HUES6 (cell line): ENCODE data around the gene AUP1.

ENCODE experiments used
- H3K27ac ChIP-seq: 2 replicates; pipeline ENCODE4 v1.7.0; 2013; ENCODE audit warnings: low read depth, mild to moderate bottlenecking, low read length, inconsistent platforms
- H3K27me3 ChIP-seq: 2 replicates; pipeline ENCODE4 v1.6.1; 2013; ENCODE audit warnings: low read length; ENCODE audit not compliant: control insufficient read depth, insufficient read depth
- H3K36me3 ChIP-seq: 2 replicates; pipeline ENCODE4 v1.6.1; 2013; ENCODE audit warnings: low read length; ENCODE audit not compliant: control insufficient read depth, insufficient read depth
- H3K4me1 ChIP-seq: 2 replicates; pipeline ENCODE4 v1.6.1; 2013; ENCODE audit warnings: low read length; ENCODE audit not compliant: control insufficient read depth, insufficient read depth
- H3K4me3 ChIP-seq: 2 replicates; pipeline ENCODE4 v1.5.1; 2013; ENCODE audit warnings: low read depth, low read length
- H3K9ac ChIP-seq: one replicate; pipeline ENCODE4 v1.6.1; 2013; ENCODE audit warnings: mild to moderate bottlenecking, low read length
- H3K9me3 ChIP-seq: 2 replicates; pipeline ENCODE4 v1.6.1; 2013; ENCODE audit warnings: low read depth, low read length; ENCODE audit not compliant: control insufficient read depth, insufficient read depth

Gene AUP1

DNA sequence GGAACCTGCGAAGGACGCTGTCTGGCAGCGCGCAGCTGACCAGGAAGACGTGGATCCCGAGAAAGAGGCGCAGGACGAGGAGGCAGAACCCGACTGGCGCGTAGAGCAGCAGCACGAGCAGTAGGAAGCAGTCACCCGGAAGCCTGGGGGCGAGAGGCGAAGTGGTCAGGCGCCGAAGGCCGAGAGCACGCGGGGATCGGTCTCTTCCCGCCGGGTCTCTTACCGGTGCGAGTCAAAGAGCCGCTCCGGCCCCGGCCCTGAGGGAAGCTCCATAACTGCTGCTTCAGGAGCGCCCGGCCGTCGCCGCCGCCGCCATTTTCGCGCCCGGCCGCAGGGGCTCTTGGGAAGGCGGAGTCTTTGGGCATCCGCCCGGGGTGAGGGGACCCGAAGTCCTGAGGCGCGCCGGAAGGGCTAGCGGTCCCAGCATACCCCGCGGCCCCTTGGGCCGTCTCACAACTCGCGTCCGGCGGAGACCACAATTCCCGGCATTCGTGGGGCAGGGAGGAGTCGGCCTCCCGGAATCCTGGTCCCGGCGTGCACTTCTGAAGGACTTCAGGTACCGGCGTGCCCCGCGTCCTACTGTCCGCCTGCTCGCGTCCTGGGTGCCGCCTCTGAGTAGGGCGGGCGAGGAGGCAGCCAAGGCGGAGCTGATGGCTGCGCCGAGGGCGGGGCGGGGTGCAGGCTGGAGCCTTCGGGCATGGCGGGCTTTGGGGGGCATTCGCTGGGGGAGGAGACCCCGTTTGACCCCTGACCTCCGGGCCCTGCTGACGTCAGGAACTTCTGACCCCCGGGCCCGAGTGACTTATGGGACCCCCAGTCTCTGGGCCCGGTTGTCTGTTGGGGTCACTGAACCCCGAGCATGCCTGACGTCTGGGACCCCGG lies at the start of gene AUP1, which contains the start of gene HTRA2:
AUP1 (minus strand) TSS at position 350 of the 882 bp plus-strand sequence; CDS start at position 273, 77 bp downstream.
HTRA2 (plus strand) TSS at position 577 of the 882 bp plus-strand sequence; CDS start at position 651, 74 bp downstream.
- H3K36me3 ChIP-seq = peaks cover 57% of the 10 kb centered on the region
- peak within 1 kb of the TSS; percentile 99 for H3K4me3 ChIP-seq
- no peaks in the 10 kb centered on the region for H3K27me3 ChIP-seq

DNA sequence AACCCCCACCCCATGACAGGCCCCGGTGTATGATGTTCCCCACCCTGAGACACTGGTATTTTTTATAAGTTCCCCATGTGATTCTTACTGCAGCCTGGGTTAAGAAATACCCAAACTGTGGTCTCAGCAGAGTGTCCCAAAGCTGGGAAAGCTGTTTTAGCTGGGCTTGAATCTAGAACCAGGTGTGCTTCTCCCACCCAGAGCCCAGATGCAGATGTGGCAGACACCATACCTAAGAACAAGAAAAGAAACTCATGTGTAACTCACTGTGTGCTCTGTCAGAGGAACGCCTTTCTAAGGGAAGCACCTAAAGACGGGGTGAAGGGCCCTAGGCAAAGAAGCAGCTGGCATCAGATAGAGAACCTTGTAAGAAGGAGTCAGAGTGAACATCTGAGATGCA lies 48.9 kb upstream of the AUP1 start:
- H3K4me1 ChIP-seq = peaks cover 7% of the 10 kb centered on the region; the same call in 1 of the 2 replicates
- no peaks in the 10 kb centered on the region for H3K36me3 ChIP-seq
- no peak overlapping the region for H3K9ac ChIP-seq
- no peak overlapping the region for H3K27ac ChIP-seq
- no peaks in the 10 kb centered on the region; the same call in 1 of the 2 replicates for H3K27me3 ChIP-seq
- no peak overlapping the region for H3K4me3 ChIP-seq
- no peaks in the 10 kb centered on the region for H3K9me3 ChIP-seq

More for the DNA sequence above, at the start of gene AUP1, which contains the start of gene HTRA2:
- Histone ChIP-seq H3K9ac (peak within 1 kb of the TSS; percentile 97), H3K27ac (peak within 1 kb of the TSS; percentile 90), H3K4me1 (peaks cover 12% of the 10 kb centered on the region), H3K9me3 (no peaks in the 10 kb centered on the region)

DNA sequence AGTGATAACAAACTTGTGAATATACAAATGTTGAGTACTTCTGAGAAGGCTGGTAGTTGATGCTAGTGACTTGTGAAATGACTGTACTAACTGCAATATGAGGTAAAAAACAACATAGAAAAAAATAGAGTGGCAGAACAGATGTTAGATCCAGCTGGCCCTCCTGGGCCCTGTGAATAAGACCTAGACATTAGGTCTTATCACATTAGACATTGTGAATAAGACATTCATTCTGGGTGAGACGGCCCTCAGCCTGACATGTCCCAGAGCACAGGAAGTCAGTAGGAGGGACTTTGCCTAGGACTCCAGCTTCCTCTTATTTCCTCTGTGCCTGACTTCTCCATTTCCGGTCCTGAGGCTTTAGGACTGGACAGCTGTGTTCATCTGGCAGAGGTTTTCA lies 47.9 kb upstream of the AUP1 start:
- Histone ChIP-seq H3K27ac (no peak overlapping the region), H3K4me1 (peaks cover 4% of the 10 kb centered on the region; the same call in 1 of the 2 replicates), H3K27me3 (no peaks in the 10 kb centered on the region; the same call in 1 of the 2 replicates), H3K9me3 (no peaks in the 10 kb centered on the region), H3K4me3 (no peak overlapping the region), H3K9ac (no peak overlapping the region), H3K36me3 (no peaks in the 10 kb centered on the region)

- Histone ChIP-seq H3K9ac (no peak overlapping the region), H3K27me3 (no peaks in the 10 kb centered on the region; the same call in 1 of the 2 replicates), H3K9me3 (no peaks in the 10 kb centered on the region), H3K4me1 (peaks cover 4% of the 10 kb centered on the region; the same call in 1 of the 2 replicates), H3K4me3 (no peak overlapping the region), H3K36me3 (no peaks in the 10 kb centered on the region), H3K27ac (no peak overlapping the region)
Measured at GRCh38 chr2:74576863-74577229, 47.3 kb upstream of the AUP1 start.

DNA sequence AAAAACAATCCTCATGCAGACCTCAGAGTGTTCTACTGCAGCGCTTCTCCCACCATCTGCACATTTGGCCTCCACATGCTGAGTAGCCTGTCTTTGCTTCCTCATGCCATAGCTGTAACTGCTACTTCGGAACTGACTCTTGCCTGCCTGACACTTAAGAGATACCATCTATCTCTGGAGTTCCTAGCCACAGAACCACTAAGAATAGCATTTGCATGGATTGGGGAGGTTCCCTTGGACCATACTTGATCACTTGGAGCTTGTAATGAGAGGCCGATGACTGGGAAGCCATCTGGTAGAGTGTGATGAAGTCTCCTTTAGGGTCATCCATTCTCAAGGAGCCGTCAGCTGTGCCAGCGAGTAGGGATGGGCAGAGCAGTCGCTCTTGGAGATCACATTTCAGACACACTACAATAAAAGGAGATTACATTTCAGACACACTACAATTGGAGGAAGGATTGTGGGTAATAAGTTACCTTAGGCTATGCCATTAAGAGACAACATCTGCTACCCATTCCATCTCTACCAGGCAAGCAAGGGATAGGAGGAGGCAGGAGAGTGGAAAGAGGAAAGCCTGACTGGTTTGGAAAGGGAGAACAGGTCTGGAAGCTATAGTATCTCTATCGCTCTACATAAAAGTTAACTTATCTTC lies 46.8 kb upstream of the AUP1 start:
- no peak overlapping the region for H3K27ac ChIP-seq
- peaks cover 4% of the 10 kb centered on the region; the same call in 1 of the 2 replicates for H3K4me1 ChIP-seq
- H3K9ac ChIP-seq = no peak overlapping the region

DNA sequence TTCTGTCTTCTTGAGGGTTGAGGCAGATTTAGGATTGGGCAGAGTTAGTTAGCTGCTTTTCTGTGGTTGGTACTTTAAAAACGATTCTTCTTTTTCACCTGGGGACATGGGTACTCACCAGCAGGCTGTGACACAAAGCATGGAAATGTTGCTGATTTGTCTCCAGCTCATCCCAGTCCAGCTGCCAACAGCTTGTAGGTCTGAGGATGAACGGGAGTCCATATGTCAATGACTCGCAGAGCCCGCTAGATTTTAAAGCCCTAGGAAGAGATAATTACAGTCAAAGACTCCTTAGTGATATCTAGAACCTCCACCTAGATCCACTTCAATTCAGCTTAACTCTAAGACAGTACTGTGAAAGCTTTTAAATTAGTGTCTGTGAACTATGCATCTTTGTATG lies 45.8 kb upstream of the AUP1 start:
- Histone ChIP-seq H3K36me3 (no peaks in the 10 kb centered on the region), H3K27ac (no peak overlapping the region), H3K9me3 (no peaks in the 10 kb centered on the region), H3K4me3 (no peak overlapping the region), H3K27me3 (no peaks in the 10 kb centered on the region; the same call in 1 of the 2 replicates), H3K9ac (no peak overlapping the region), H3K4me1 (peaks cover 4% of the 10 kb centered on the region; the same call in 1 of the 2 replicates)

More for the DNA sequence above, 46.8 kb upstream of the AUP1 start:
- Histone ChIP-seq H3K27me3 (no peaks in the 10 kb centered on the region; the same call in 1 of the 2 replicates), H3K36me3 (no peaks in the 10 kb centered on the region), H3K4me3 (no peak overlapping the region), H3K9me3 (no peaks in the 10 kb centered on the region)

DNA sequence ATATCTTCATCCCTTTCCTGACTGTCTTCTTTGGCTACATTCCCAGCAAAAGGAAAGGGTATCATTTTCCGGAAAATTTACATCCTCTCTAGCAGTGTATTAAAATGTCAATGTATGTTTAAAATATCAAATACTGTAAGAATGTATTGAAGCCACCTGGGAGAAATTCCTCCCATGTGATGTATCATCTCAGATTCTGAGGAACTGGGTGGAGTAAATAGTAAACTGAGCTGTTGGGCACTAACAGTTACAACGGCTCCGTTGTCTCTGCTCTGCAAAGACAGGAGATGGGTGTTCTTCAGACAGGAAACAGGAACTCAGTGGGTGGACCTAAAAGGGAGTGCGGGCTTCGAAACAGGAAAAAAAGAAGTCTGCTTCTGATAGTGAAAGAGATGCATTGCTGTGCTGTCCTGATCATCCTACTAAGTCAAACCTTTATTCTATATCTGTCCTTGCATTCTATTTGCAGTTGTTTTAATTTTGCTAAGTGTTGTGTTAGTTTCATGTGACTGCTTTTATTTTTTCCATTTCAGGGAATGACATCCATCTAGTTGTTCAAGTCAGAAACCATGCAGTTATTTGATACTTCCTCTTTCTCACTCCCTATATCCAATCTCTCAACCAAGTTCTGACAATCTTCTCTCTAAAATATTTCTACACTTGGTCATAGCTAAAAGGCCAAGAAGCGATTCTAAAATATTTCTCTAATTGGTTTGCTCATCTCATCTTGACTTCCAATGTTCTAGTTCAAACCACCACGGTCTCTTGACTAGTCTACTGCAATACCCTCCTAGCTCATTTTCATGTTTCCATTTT lies 44.4 kb upstream of the AUP1 start:
- H3K4me3 ChIP-seq = no peak overlapping the region
- H3K27ac ChIP-seq = no peak overlapping the region

GRCh38 chr2:74572178-74572925 lies 42.8 kb upstream of the AUP1 start:
- H3K4me1 ChIP-seq = no peaks in the 10 kb centered on the region
- H3K36me3 ChIP-seq = no peaks in the 10 kb centered on the region
- H3K9me3 ChIP-seq = no peaks in the 10 kb centered on the region
- no peak overlapping the region for H3K9ac ChIP-seq
- no peak overlapping the region for H3K4me3 ChIP-seq
- peaks cover 3% of the 10 kb centered on the region; the same call in 1 of the 2 replicates for H3K27me3 ChIP-seq
- no peak overlapping the region for H3K27ac ChIP-seq

More for the DNA sequence above, 44.4 kb upstream of the AUP1 start:
- Histone ChIP-seq H3K4me1 (peaks cover 4% of the 10 kb centered on the region; the same call in 1 of the 2 replicates), H3K9me3 (no peaks in the 10 kb centered on the region), H3K27me3 (no peaks in the 10 kb centered on the region; the same call in 1 of the 2 replicates), H3K9ac (no peak overlapping the region), H3K36me3 (no peaks in the 10 kb centered on the region)

DNA sequence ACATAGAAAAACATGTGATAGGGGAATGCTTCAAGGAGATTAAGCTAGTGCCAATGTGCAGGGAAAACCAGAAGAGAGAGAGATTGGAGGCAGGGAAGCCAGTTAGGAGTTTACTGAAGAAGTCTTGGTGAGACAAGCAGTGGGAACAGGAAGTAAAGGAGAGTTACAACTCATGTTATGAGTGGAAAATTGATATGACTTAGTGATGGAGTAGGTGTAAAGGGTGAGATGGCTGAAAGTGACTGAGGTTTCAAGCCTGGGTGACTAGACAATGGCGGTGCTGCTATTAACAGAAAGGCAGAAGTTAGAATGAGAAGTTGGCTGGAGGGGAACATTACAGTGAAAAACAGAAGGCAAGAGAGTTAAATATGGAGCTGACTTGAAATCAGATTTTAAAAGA lies 41.6 kb upstream of the AUP1 start:
- no peak overlapping the region for H3K9ac ChIP-seq
- no peak overlapping the region for H3K4me3 ChIP-seq
- H3K27ac ChIP-seq = no peak overlapping the region
- peaks cover 6% of the 10 kb centered on the region; the same call in 1 of the 2 replicates for H3K27me3 ChIP-seq
- H3K4me1 ChIP-seq = no peaks in the 10 kb centered on the region
- no peaks in the 10 kb centered on the region for H3K9me3 ChIP-seq
- no peaks in the 10 kb centered on the region for H3K36me3 ChIP-seq

- no peaks in the 10 kb centered on the region for H3K36me3 ChIP-seq
- no peak overlapping the region for H3K9ac ChIP-seq
- H3K9me3 ChIP-seq = no peaks in the 10 kb centered on the region
- no peaks in the 10 kb centered on the region for H3K4me1 ChIP-seq
- H3K27me3 ChIP-seq = peaks cover 9% of the 10 kb centered on the region; the same call in 1 of the 2 replicates
- H3K4me3 ChIP-seq = no peak overlapping the region
- no peak overlapping the region for H3K27ac ChIP-seq
Measured at GRCh38 chr2:74569686-74570085, 40.2 kb upstream of the AUP1 start.
